HepG2 (cell line): ENCODE data around the gene CAND1. TPM values are rescaled to one million over a fixed set of nuclear protein-coding genes. Genes with fewer than 3 reads are reported as not detected.

Source experiments
- FOSL1 ChIP-seq: sonication (generic); formaldehyde crosslinking; IDR thresholded peaks from 2 replicates; pipeline ENCODE4 v1.9.0; 2021; ENCODE audit warnings: missing genetic modification reagents, borderline replicate concordance
- GZF1 ChIP-seq: sonication (generic); formaldehyde crosslinking; IDR thresholded peaks from 2 replicates; pipeline ENCODE4 v1.5.1; 2020; ENCODE audit warnings: mild to moderate bottlenecking, missing genetic modification reagents
- LCORL ChIP-seq, 2 experiments: fragments of 450-650 bp in 1 of 2; sonication (generic) in 1 of 2; formaldehyde crosslinking in 1 of 2; IDR thresholded peaks; 2 replicates each; pipeline versions ENCODE4 v1.5.0 to v1.6.1; 2017 to 2020; ENCODE audit warnings: antibody characterized with exemption in 1 of 2, missing genetic modification reagents in 1 of 2
- NFYB ChIP-seq: sonication (generic); formaldehyde crosslinking; IDR thresholded peaks from 2 replicates; pipeline ENCODE4 v1.4.0; 2020; ENCODE audit warnings: missing genetic modification reagents
- NR1H2 ChIP-seq: sonication (generic); formaldehyde crosslinking; IDR thresholded peaks from 2 replicates; pipeline ENCODE4 v1.8.1; 2022; ENCODE audit warnings: low read depth, missing genetic modification reagents, borderline replicate concordance
- PHF20 ChIP-seq: sonication (generic); formaldehyde crosslinking; IDR thresholded peaks from 2 replicates; pipeline ENCODE4 v1.5.0; 2020; ENCODE audit warnings: mild to moderate bottlenecking, missing genetic modification reagents
- POLR2A ChIP-seq, 2 experiments: IDR thresholded peaks; 2 replicates each; pipeline ENCODE4 v1.6.1; 2011; ENCODE audit warnings: low read depth in 2 of 2, low read length in 2 of 2, mild to moderate bottlenecking in 1 of 2, moderate library complexity in 1 of 2; ENCODE audit not compliant: insufficient read depth in 1 of 2
- SP4 ChIP-seq: sonication (generic); formaldehyde crosslinking; IDR thresholded peaks from 2 replicates; pipeline ENCODE4 v1.8.1; 2023; ENCODE audit warnings: mild to moderate bottlenecking, missing genetic modification reagents
- SUZ12 ChIP-seq: fragments of 150-350 bp; IDR thresholded peaks from 2 replicates; pipeline ENCODE4 v1.6.1; 2014; ENCODE audit warnings: low read depth, low read length
- ZBTB42 ChIP-seq: sonication (generic); formaldehyde crosslinking; IDR thresholded peaks from 2 replicates; pipeline ENCODE4 v1.5.0; 2020; ENCODE audit warnings: mild to moderate bottlenecking, missing genetic modification reagents
- ZFAT ChIP-seq: sonication (generic); formaldehyde crosslinking; conservative IDR thresholded peaks from 2 replicates; pipeline ENCODE4 v1.8.1; 2023; ENCODE audit warnings: missing genetic modification reagents, inconsistent platforms
- ZNF17 ChIP-seq: sonication (generic); formaldehyde crosslinking; IDR thresholded peaks from 2 replicates; pipeline ENCODE4 v1.5.0; 2020; ENCODE audit warnings: mild to moderate bottlenecking, missing genetic modification reagents
- ZNF276 ChIP-seq: sonication (generic); formaldehyde crosslinking; IDR thresholded peaks from 2 replicates; pipeline ENCODE4 v1.4.0; 2020; ENCODE audit warnings: mild to moderate bottlenecking, low read depth, missing genetic modification reagents
- ZNF350 ChIP-seq: sonication (generic); formaldehyde crosslinking; IDR thresholded peaks from 2 replicates; pipeline ENCODE4 v1.4.0; 2020; ENCODE audit warnings: mild to moderate bottlenecking, low read depth, missing genetic modification reagents, borderline replicate concordance
- ZNF382 ChIP-seq: sonication (generic); formaldehyde crosslinking; IDR thresholded peaks from 2 replicates; pipeline ENCODE4 v1.5.0; 2020; ENCODE audit warnings: missing genetic modification reagents, mild to moderate bottlenecking, borderline replicate concordance
- ZNF430 ChIP-seq: sonication (generic); formaldehyde crosslinking; IDR thresholded peaks from 2 replicates; pipeline ENCODE4 v1.9.0; 2021; ENCODE audit warnings: mild to moderate bottlenecking, missing genetic modification reagents
- ZNF570 ChIP-seq: sonication (generic); formaldehyde crosslinking; IDR thresholded peaks from 2 replicates; pipeline ENCODE4 v1.4.0; 2020; ENCODE audit warnings: mild to moderate bottlenecking, missing genetic modification reagents, borderline replicate concordance
- polyA plus RNA-seq, 8 experiments: library from polyadenylated mRNA; depleted of rRNA in 3 of 8; stranded (reverse) in 7 of 8; unstranded in 1 of 8; fragments of >200 nt; fragmentation: Illumina TruSeq in 4 of 8; extraction: Trizol in 4 of 8; gene quantifications; 2 replicates each; pipeline versions ENCODE4 v1.2.1 to v1.2.3, GENCODE V29; 2011 to 2016; ENCODE audit warnings: low read depth in 4 of 8, missing spikeins in 1 of 8, mixed read lengths in 1 of 8; ENCODE audit not compliant: insufficient read depth in 1 of 8
- total RNA-seq, 5 experiments: library from RNA; depleted of rRNA; stranded (reverse); fragments of >200 nt; fragmentation: Illumina TruSeq; extraction: Trizol; gene quantifications; 2 replicates each; pipeline ENCODE4 v1.2.3, GENCODE V29; 2016; ENCODE audit warnings: low read depth in 1 of 5
- TF ChIP-seq, protein P1 (sequence below): sonication (generic); formaldehyde crosslinking; IDR thresholded peaks from 2 replicates; pipeline ENCODE4 v1.9.0; 2021; ENCODE audit warnings: mild to moderate bottlenecking, missing genetic modification reagents
- TF ChIP-seq, protein P2 (sequence below): sonication (generic); formaldehyde crosslinking; IDR thresholded peaks from 2 replicates; pipeline ENCODE4 v1.4.0; 2020; ENCODE audit warnings: missing genetic modification reagents
- TF ChIP-seq, protein P3 (sequence below): sonication (generic); formaldehyde crosslinking; IDR thresholded peaks from 2 replicates; pipeline ENCODE4 v1.4.0; 2020; ENCODE audit warnings: missing genetic modification reagents

The CAND1 gene
- total and polyA plus RNA-seq, 2 of the 13 experiments (the other 11 are each of a cell fraction or from before 2014, with no cell fraction given): 56.2 to 138 TPM

DNA sequence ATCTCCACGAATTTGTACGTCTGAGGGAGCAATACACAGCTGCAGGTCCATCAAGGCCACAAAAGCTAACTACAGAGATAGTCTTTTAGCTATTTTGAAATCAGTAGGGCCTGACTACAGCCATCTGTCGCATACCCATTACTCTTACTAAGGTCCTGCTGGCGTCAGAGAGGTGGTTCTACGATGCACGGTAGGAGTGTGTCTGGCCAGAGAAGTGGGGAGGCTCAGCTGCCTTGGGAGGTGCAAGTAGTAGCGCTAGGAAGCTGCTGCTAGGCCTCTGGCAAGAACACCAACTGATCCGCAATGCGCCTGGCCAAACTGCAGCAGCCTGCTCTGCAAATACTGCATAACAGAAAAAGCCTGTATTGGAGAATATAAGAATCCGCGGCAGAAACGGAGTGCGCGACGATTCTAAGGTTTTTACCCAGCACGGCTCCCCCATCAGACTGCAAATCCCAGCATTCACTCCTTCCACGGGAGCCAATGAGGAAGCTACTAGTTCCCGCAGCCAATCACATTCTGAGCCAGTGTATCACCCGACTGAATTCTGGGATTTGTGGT, 743 bp upstream of the CAND1 start (continued):
- TF ChIP-seq, protein P1, sequence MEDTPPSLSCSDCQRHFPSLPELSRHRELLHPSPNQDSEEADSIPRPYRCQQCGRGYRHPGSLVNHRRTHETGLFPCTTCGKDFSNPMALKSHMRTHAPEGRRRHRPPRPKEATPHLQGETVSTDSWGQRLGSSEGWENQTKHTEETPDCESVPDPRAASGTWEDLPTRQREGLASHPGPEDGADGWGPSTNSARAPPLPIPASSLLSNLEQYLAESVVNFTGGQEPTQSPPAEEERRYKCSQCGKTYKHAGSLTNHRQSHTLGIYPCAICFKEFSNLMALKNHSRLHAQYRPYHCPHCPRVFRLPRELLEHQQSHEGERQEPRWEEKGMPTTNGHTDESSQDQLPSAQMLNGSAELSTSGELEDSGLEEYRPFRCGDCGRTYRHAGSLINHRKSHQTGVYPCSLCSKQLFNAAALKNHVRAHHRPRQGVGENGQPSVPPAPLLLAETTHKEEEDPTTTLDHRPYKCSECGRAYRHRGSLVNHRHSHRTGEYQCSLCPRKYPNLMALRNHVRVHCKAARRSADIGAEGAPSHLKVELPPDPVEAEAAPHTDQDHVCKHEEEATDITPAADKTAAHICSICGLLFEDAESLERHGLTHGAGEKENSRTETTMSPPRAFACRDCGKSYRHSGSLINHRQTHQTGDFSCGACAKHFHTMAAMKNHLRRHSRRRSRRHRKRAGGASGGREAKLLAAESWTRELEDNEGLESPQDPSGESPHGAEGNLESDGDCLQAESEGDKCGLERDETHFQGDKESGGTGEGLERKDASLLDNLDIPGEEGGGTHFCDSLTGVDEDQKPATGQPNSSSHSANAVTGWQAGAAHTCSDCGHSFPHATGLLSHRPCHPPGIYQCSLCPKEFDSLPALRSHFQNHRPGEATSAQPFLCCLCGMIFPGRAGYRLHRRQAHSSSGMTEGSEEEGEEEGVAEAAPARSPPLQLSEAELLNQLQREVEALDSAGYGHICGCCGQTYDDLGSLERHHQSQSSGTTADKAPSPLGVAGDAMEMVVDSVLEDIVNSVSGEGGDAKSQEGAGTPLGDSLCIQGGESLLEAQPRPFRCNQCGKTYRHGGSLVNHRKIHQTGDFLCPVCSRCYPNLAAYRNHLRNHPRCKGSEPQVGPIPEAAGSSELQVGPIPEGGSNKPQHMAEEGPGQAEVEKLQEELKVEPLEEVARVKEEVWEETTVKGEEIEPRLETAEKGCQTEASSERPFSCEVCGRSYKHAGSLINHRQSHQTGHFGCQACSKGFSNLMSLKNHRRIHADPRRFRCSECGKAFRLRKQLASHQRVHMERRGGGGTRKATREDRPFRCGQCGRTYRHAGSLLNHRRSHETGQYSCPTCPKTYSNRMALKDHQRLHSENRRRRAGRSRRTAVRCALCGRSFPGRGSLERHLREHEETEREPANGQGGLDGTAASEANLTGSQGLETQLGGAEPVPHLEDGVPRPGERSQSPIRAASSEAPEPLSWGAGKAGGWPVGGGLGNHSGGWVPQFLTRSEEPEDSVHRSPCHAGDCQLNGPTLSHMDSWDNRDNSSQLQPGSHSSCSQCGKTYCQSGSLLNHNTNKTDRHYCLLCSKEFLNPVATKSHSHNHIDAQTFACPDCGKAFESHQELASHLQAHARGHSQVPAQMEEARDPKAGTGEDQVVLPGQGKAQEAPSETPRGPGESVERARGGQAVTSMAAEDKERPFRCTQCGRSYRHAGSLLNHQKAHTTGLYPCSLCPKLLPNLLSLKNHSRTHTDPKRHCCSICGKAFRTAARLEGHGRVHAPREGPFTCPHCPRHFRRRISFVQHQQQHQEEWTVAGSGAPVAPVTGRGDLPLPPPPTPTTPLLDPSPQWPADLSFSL (CRISPR knock-in tag): peak; percentile 36; the same call in 1 of the 2 replicates
- TF ChIP-seq, protein P2, sequence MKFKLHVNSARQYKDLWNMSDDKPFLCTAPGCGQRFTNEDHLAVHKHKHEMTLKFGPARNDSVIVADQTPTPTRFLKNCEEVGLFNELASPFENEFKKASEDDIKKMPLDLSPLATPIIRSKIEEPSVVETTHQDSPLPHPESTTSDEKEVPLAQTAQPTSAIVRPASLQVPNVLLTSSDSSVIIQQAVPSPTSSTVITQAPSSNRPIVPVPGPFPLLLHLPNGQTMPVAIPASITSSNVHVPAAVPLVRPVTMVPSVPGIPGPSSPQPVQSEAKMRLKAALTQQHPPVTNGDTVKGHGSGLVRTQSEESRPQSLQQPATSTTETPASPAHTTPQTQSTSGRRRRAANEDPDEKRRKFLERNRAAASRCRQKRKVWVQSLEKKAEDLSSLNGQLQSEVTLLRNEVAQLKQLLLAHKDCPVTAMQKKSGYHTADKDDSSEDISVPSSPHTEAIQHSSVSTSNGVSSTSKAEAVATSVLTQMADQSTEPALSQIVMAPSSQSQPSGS (CRISPR knock-in tag): no peak
- TF ChIP-seq NR1H2 (CRISPR knock-in tag) (no peak), FOSL1 (CRISPR knock-in tag) (0 out of 2 replicates have a peak, but pooled peaks have one; percentile 40), ZFAT (no peak), NFYB (CRISPR knock-in tag) (peak; percentile 86), SUZ12 (peak; percentile 79), POLR2A (IDR thresholded peaks at IDR 0.05; ENCODE audit: insufficient read depth in 1 of 2, low read depth in 2 of 2, low read length in 2 of 2) (peak in 1 of 2 experiments; percentile 62; a peak in 1 of 4 replicates), GZF1 (CRISPR knock-in tag) (peak; percentile 97), ZBTB42 (no peak), ZNF382 (no peak), ZNF17 (CRISPR knock-in tag) (no peak), ZNF570 (no peak), LCORL (IDR thresholded peaks at IDR 0.05) (no peak), LCORL (CRISPR knock-in tag; IDR thresholded peaks at IDR 0.05) (no peak), SP4 (no peak), PHF20 (CRISPR knock-in tag) (no peak), ZNF276 (no peak), ZNF430 (CRISPR knock-in tag) (0 out of 2 replicates have a peak, but pooled peaks have one; percentile 19), ZNF350 (no peak)
- TF ChIP-seq, protein P3, sequence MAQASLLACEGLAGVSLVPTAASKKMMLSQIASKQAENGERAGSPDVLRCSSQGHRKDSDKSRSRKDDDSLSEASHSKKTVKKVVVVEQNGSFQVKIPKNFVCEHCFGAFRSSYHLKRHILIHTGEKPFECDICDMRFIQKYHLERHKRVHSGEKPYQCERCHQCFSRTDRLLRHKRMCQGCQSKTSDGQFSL (CRISPR knock-in tag): peak; percentile 78; the same call in 1 of the 2 replicates
